Measurements from ENCODE around the gene MIOX. TPM values are rescaled to one million over a fixed set of nuclear protein-coding genes. Genes with fewer than 3 reads are reported as not detected.
A peak's percentile ranks its signal among the peaks of the same experiment; 100 is the strongest.

MIOX gene
- total and polyA plus RNA-seq, 9 of the 15 experiments (the other 6 are each of a cell fraction or from before 2014, with no cell fraction given): 0.08 TPM; not detected in 8

GRCh38 chr22:50485221-50486131, 1.2 kb upstream of the MIOX start (continued):
- TF ChIP-seq ZNF592 (IDR thresholded peaks at IDR 0.05) (no peak), NFIC (IDR thresholded peaks at IDR 0.05) (peak; percentile 29; the same call in 1 of the 2 replicates), POLR2G (IDR thresholded peaks at IDR 0.05; ENCODE audit: low read depth, low read length) (peak; percentile 75), CLOCK (CRISPR knock-in tag; IDR thresholded peaks at IDR 0.05; ENCODE audit: borderline replicate concordance) (peak; percentile 28; the same call in 1 of the 2 replicates), RAD51 (IDR thresholded peaks at IDR 0.05; ENCODE audit: borderline replicate concordance, low read depth) (peak; percentile 92), XRCC4 (IDR thresholded peaks at IDR 0.05; ENCODE audit: extremely low read depth, insufficient read depth, insufficient read length) (no peak), EWSR1 (IDR thresholded peaks at IDR 0.05; ENCODE audit: borderline replicate concordance, low read depth, partially characterized antibody) (no peak), POLR2AphosphoS5 (IDR thresholded peaks at IDR 0.05; ENCODE audit: control insufficient read depth, insufficient read depth, low read depth, low read length) (no peak), BACH1 (tag; IDR thresholded peaks at IDR 0.05) (no peak), LCOR (CRISPR knock-in tag; IDR thresholded peaks at IDR 0.05) (no peak), NR4A1 (CRISPR knock-in tag; IDR thresholded peaks at IDR 0.05) (no peak), NR4A1 (tag; IDR thresholded peaks at IDR 0.05) (no peak), ILF3 (IDR thresholded peaks at IDR 0.05; ENCODE audit: borderline replicate concordance) (no peak), MTA3 (IDR thresholded peaks at IDR 0.05; ENCODE audit: borderline replicate concordance) (no peak), GTF2B (IDR thresholded peaks at IDR 0.05; ENCODE audit: extremely low read depth, insufficient read length) (no peak), ZNF175 (CRISPR knock-in tag; IDR thresholded peaks at IDR 0.05; ENCODE audit: low read depth) (no peak)
- TF ChIP-seq, protein P1, sequence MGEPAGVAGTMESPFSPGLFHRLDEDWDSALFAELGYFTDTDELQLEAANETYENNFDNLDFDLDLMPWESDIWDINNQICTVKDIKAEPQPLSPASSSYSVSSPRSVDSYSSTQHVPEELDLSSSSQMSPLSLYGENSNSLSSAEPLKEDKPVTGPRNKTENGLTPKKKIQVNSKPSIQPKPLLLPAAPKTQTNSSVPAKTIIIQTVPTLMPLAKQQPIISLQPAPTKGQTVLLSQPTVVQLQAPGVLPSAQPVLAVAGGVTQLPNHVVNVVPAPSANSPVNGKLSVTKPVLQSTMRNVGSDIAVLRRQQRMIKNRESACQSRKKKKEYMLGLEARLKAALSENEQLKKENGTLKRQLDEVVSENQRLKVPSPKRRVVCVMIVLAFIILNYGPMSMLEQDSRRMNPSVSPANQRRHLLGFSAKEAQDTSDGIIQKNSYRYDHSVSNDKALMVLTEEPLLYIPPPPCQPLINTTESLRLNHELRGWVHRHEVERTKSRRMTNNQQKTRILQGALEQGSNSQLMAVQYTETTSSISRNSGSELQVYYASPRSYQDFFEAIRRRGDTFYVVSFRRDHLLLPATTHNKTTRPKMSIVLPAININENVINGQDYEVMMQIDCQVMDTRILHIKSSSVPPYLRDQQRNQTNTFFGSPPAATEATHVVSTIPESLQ (CRISPR knock-in tag; IDR thresholded peaks at IDR 0.05): no peak
